K562 (cell line): ENCODE data around the gene TTC39B. TPM values are rescaled to one million over a fixed set of nuclear protein-coding genes. Genes with fewer than 3 reads are reported as not detected.

ENCODE experiments used
- KAT2B ChIP-seq: IDR thresholded peaks from one replicate; pipeline ENCODE4 v1.6.1; 2012; ENCODE audit warnings: low read depth, mild to moderate bottlenecking, control low read depth, inconsistent platforms, low read length, moderate library complexity
- NFE2L1 ChIP-seq: fragments of 450-650 bp; IDR thresholded peaks from 2 replicates; pipeline ENCODE4 v1.6.1; 2016; ENCODE audit warnings: missing genetic modification characterization, low read depth, mild to moderate bottlenecking, missing compliant biosample characterization, moderate library complexity, borderline replicate concordance
- TBP ChIP-seq: optimal IDR thresholded peaks from 2 replicates; pipeline ENCODE3; 2011; ENCODE audit warnings: low read depth, low read length, improper control_type of control experiment
- polyA plus RNA-seq, 8 experiments: library from polyadenylated mRNA; depleted of rRNA in 4 of 8; stranded (reverse) in 5 of 8; unstranded in 3 of 8; fragments of >200 nt; fragmentation: Nextera tagmentation in 2 of 8; fragmentation: Illumina TruSeq in 1 of 8; extraction: Ambion mirVana in 2 of 8; extraction: Trizol in 1 of 8; gene quantifications; 2 replicates each; pipeline versions ENCODE4 v1.2.1 to v1.2.3, GENCODE V29; 2011 to 2014; ENCODE audit warnings: inconsistent platforms in 1 of 8, missing spikeins in 1 of 8
- total RNA-seq, 7 experiments: library from RNA; depleted of rRNA in 6 of 7; stranded (reverse); fragments of >200 nt in 6 of 7; fragmentation: Illumina TruSeq in 2 of 7; extraction: Trizol in 2 of 7; gene quantifications; 2 replicates each; pipeline versions ENCODE4 v1.2.1 to v1.2.3, GENCODE V29; 2011 to 2021; ENCODE audit warnings: low replicate concordance in 1 of 7
- TF ChIP-seq, protein P1 (sequence below): fragments of 450-650 bp; IDR thresholded peaks from 2 replicates; pipeline ENCODE4 v1.6.1; 2016; ENCODE audit warnings: low read depth
- TF ChIP-seq, protein P2 (sequence below): fragments of 250-450 bp; sonication (Bioruptor Pico); IDR thresholded peaks from 2 replicates; pipeline ENCODE4 v1.8.0; 2021; ENCODE audit warnings: moderate library complexity, mild to moderate bottlenecking, inconsistent platforms

Gene TTC39B
- total and polyA plus RNA-seq, 9 of the 15 experiments (the other 6 are each of a cell fraction or from before 2014, with no cell fraction given): 0.32 to 1.2 (median 0.95) TPM

DNA sequence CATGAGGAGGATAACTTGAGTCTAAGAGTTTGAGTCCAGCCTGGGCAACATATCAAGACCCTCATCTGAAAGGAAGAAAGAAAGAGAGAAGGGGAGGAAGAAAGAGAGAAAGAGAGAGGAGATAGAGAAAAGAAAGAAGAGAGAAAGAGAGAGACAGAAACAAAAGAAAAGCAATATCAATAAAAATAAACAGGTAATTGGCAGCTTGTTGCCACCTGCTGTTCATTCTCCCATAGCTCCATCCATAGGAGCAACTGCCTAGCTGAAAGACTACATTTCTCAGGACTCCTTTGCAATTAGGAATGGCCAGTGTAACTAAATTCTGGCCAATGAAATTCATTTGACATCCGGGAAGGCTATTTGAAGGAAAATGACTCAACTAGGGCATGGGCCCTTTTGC is 4.6 kb upstream of the TTC39B start (continued):
- TF ChIP-seq, protein P1, sequence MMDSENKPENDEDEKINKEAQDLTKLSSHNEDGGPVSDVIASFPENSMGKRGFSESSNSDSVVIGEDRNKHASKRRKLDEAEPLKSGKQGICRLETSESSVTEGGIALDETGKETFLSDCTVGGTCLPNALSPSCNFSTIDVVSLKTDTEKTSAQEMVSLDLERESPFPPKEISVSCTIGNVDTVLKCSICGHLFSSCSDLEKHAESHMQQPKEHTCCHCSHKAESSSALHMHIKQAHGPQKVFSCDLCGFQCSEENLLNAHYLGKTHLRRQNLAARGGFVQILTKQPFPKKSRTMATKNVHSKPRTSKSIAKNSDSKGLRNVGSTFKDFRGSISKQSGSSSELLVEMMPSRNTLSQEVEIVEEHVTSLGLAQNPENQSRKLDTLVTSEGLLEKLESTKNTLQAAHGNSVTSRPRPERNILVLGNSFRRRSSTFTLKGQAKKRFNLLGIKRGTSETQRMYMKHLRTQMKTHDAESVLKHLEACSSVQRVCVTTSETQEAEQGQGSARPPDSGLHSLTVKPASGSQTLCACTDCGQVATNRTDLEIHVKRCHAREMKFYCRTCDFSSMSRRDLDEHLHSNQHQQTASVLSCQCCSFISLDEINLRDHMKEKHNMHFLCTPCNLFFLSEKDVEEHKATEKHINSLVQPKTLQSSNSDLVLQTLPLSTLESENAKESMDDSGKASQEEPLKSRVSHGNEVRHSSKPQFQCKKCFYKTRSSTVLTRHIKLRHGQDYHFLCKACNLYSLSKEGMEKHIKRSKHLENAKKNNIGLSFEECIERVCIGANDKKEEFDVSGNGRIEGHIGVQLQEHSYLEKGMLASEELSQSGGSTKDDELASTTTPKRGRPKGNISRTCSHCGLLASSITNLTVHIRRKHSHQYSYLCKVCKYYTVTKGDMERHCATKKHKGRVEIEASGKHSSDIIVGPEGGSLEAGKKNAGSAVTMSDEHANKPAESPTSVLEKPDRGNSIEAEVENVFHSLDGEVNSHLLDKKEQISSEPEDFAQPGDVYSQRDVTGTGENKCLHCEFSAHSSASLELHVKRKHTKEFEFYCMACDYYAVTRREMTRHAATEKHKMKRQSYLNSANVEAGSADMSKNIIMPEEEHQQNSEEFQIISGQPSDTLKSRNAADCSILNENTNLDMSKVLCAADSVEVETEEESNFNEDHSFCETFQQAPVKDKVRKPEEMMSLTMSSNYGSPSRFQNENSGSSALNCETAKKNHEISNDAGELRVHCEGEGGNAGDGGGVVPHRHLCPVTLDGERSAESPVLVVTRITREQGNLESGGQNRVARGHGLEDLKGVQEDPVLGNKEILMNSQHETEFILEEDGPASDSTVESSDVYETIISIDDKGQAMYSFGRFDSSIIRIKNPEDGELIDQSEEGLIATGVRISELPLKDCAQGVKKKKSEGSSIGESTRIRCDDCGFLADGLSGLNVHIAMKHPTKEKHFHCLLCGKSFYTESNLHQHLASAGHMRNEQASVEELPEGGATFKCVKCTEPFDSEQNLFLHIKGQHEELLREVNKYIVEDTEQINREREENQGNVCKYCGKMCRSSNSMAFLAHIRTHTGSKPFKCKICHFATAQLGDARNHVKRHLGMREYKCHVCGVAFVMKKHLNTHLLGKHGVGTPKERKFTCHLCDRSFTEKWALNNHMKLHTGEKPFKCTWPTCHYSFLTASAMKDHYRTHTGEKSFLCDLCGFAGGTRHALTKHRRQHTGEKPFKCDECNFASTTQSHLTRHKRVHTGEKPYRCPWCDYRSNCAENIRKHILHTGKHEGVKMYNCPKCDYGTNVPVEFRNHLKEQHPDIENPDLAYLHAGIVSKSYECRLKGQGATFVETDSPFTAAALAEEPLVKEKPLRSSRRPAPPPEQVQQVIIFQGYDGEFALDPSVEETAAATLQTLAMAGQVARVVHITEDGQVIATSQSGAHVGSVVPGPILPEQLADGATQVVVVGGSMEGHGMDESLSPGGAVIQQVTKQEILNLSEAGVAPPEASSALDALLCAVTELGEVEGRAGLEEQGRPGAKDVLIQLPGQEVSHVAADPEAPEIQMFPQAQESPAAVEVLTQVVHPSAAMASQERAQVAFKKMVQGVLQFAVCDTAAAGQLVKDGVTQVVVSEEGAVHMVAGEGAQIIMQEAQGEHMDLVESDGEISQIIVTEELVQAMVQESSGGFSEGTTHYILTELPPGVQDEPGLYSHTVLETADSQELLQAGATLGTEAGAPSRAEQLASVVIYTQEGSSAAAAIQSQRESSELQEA: no peak
- TF ChIP-seq TBP (no peak), NFE2L1 (no peak), KAT2B (no peak)
- TF ChIP-seq, protein P2, sequence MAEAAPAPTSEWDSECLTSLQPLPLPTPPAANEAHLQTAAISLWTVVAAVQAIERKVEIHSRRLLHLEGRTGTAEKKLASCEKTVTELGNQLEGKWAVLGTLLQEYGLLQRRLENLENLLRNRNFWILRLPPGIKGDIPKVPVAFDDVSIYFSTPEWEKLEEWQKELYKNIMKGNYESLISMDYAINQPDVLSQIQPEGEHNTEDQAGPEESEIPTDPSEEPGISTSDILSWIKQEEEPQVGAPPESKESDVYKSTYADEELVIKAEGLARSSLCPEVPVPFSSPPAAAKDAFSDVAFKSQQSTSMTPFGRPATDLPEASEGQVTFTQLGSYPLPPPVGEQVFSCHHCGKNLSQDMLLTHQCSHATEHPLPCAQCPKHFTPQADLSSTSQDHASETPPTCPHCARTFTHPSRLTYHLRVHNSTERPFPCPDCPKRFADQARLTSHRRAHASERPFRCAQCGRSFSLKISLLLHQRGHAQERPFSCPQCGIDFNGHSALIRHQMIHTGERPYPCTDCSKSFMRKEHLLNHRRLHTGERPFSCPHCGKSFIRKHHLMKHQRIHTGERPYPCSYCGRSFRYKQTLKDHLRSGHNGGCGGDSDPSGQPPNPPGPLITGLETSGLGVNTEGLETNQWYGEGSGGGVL (CRISPR knock-in tag): no peak
